ENCODE measurements around the gene SHKBP1.

GRCh38 chr19:40588926-40589569 is 12.4 kb downstream of the SHKBP1 start:
- TF ChIP-seq, protein P1, sequence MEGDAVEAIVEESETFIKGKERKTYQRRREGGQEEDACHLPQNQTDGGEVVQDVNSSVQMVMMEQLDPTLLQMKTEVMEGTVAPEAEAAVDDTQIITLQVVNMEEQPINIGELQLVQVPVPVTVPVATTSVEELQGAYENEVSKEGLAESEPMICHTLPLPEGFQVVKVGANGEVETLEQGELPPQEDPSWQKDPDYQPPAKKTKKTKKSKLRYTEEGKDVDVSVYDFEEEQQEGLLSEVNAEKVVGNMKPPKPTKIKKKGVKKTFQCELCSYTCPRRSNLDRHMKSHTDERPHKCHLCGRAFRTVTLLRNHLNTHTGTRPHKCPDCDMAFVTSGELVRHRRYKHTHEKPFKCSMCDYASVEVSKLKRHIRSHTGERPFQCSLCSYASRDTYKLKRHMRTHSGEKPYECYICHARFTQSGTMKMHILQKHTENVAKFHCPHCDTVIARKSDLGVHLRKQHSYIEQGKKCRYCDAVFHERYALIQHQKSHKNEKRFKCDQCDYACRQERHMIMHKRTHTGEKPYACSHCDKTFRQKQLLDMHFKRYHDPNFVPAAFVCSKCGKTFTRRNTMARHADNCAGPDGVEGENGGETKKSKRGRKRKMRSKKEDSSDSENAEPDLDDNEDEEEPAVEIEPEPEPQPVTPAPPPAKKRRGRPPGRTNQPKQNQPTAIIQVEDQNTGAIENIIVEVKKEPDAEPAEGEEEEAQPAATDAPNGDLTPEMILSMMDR (conservative IDR thresholded peaks at IDR 0.05; ENCODE audit: low read length), result no peak
- TF ChIP-seq EZH2phosphoT487 (IDR thresholded peaks at IDR 0.05; ENCODE audit: borderline replicate concordance), result no peak
